GM19463 (cell line): ENCODE data around the gene GALNT18.

ENCODE experiments used
- ATAC-seq: cut with Tn5 transposase; IDR thresholded peaks from one replicate; pipeline ENCODE4 v1.9.1; 2021; ENCODE audit warnings: mild to moderate bottlenecking, moderate library complexity; ENCODE audit not compliant: unreplicated experiment

Gene GALNT18

GRCh38 chr11:11534981-11535380 is 86.8 kb downstream of the GALNT18 start:
- no peak for ATAC-seq

GRCh38 chr11:11533751-11534150 is 88.1 kb downstream of the GALNT18 start:
- ATAC-seq = no peak

GRCh38 chr11:11533057-11533456 is 88.7 kb downstream of the GALNT18 start:
- no peak for ATAC-seq

- no peak for ATAC-seq
Measured at GRCh38 chr11:11532574-11532973, 89.2 kb downstream of the GALNT18 start.

- ATAC-seq = no peak
Measured at GRCh38 chr11:11531131-11531908, 90.5 kb downstream of the GALNT18 start.

GRCh38 chr11:11528986-11529385 is 92.8 kb downstream of the GALNT18 start:
- no peak for ATAC-seq

- no peak for ATAC-seq
Measured at GRCh38 chr11:11525283-11525682, 96.5 kb downstream of the GALNT18 start.

GRCh38 chr11:11524436-11525061 is 97.3 kb downstream of the GALNT18 start:
- ATAC-seq = no peak

GRCh38 chr11:11522591-11522990 is 99.2 kb downstream of the GALNT18 start:
- no peak for ATAC-seq

- no peak for ATAC-seq
Measured at GRCh38 chr11:11521306-11522002, 100.4 kb downstream of the GALNT18 start.

- no peak for ATAC-seq
Measured at GRCh38 chr11:11520231-11521015, 101.4 kb downstream of the GALNT18 start.

GRCh38 chr11:11519184-11519583 is 102.6 kb downstream of the GALNT18 start:
- ATAC-seq = no peak

GRCh38 chr11:11514246-11514645 is 107.6 kb downstream of the GALNT18 start:
- ATAC-seq = no peak

- no peak for ATAC-seq
Measured at GRCh38 chr11:11513422-11513821, 108.4 kb downstream of the GALNT18 start.

- no peak for ATAC-seq
Measured at GRCh38 chr11:11512929-11513328, 108.9 kb downstream of the GALNT18 start.

GRCh38 chr11:11512502-11512901 is 109.3 kb downstream of the GALNT18 start:
- no peak for ATAC-seq

- ATAC-seq = no peak
Measured at GRCh38 chr11:11512090-11512489, 109.7 kb downstream of the GALNT18 start.

- no peak for ATAC-seq
Measured at GRCh38 chr11:11510939-11511338, 110.9 kb downstream of the GALNT18 start.

GRCh38 chr11:11505692-11506091 is 116.1 kb downstream of the GALNT18 start:
- no peak for ATAC-seq

GRCh38 chr11:11505190-11505589 is 116.6 kb downstream of the GALNT18 start:
- no peak for ATAC-seq

- ATAC-seq = no peak
Measured at GRCh38 chr11:11504071-11504470, 117.7 kb downstream of the GALNT18 start.
